ENCODE results near the gene IL20RB.
"Not testable (repeated sequence)": the region's sequence is repeated elsewhere in the genome, so short reads cannot be mapped to it uniquely, and the experiment has no call there.

IL20RB gene

GRCh38 chr3:136947477-136947876 lies 10.3 kb upstream of the IL20RB start:
- DNase-seq: no peak

GRCh38 chr3:136949146-136949545 lies 8.6 kb upstream of the IL20RB start:
- no peak for DNase-seq

- no peak for DNase-seq
These were observed 8.1 kb upstream of the IL20RB start for GRCh38 chr3:136949708-136950107.

GRCh38 chr3:136950623-136951022 lies 7.2 kb upstream of the IL20RB start:
- no peak for DNase-seq

GRCh38 chr3:136952292-136952691 lies 5.5 kb upstream of the IL20RB start:
- DNase-seq: no peak

GRCh38 chr3:136954251-136954650 lies 3.5 kb upstream of the IL20RB start:
- DNase-seq: no peak

- DNase-seq: no peak
These were observed 2.6 kb upstream of the IL20RB start for GRCh38 chr3:136954980-136955780.

- no peak for DNase-seq
These were observed 2.0 kb upstream of the IL20RB start for GRCh38 chr3:136955813-136956212.

GRCh38 chr3:136956971-136957370 lies 812 bp upstream of the IL20RB start:
- DNase-seq: no peak

GRCh38 chr3:136958939-136959338 lies 1.2 kb downstream of the IL20RB start:
- DNase-seq: no peak

- no peak for DNase-seq
These were observed 1.8 kb downstream of the IL20RB start for GRCh38 chr3:136959599-136959998.

- no peak for DNase-seq
These were observed 3.4 kb downstream of the IL20RB start for GRCh38 chr3:136960838-136961836.

- DNase-seq: no peak
These were observed 5.1 kb downstream of the IL20RB start for GRCh38 chr3:136962927-136963326.

- DNase-seq: not testable (repeated sequence)
These were observed 11.8 kb downstream of the IL20RB start for GRCh38 chr3:136969539-136969938.

- DNase-seq: no peak
These were observed 15.6 kb downstream of the IL20RB start for GRCh38 chr3:136973352-136973751.

GRCh38 chr3:136974670-136975069 lies 16.9 kb downstream of the IL20RB start:
- DNase-seq: no peak

- DNase-seq: no peak
These were observed 21.4 kb downstream of the IL20RB start for GRCh38 chr3:136979204-136979603.

- no peak for DNase-seq
These were observed 21.9 kb downstream of the IL20RB start for GRCh38 chr3:136979684-136980083.

GRCh38 chr3:136982033-136982432 lies 24.2 kb downstream of the IL20RB start:
- DNase-seq: no peak

- no peak for DNase-seq
These were observed 24.8 kb downstream of the IL20RB start for GRCh38 chr3:136982520-136983138.

- DNase-seq: no peak
These were observed 27.1 kb downstream of the IL20RB start for GRCh38 chr3:136984837-136985236.

- not testable (repeated sequence) for DNase-seq
These were observed 29.7 kb downstream of the IL20RB start for GRCh38 chr3:136987398-136987980.

- no peak for DNase-seq
These were observed 30.9 kb downstream of the IL20RB start for GRCh38 chr3:136988651-136989050.
